ENCODE data around the gene PHLDB1.

The PHLDB1 gene

GRCh38 chr11:118641397-118642019, 34.1 kb downstream of the PHLDB1 start:
- no peak for DNase-seq

- DNase-seq, result no peak
These were observed 36.0 kb downstream of the PHLDB1 start for GRCh38 chr11:118643142-118643994.

GRCh38 chr11:118643995-118644345, 36.6 kb downstream of the PHLDB1 start:
- DNase-seq, result no peak

GRCh38 chr11:118644496-118644895, 37.1 kb downstream of the PHLDB1 start:
- no peak for DNase-seq

GRCh38 chr11:118645066-118645715, 37.8 kb downstream of the PHLDB1 start:
- DNase-seq, result no peak

GRCh38 chr11:118646393-118646792, 39.0 kb downstream of the PHLDB1 start:
- DNase-seq, result no peak

- DNase-seq, result no peak
These were observed 40.9 kb downstream of the PHLDB1 start for GRCh38 chr11:118648291-118648690.

GRCh38 chr11:118649941-118650340, 42.5 kb downstream of the PHLDB1 start:
- DNase-seq, result no peak

GRCh38 chr11:118650366-118650765, 43.0 kb downstream of the PHLDB1 start:
- DNase-seq, result no peak

GRCh38 chr11:118651820-118652219, 44.4 kb downstream of the PHLDB1 start:
- DNase-seq, result no peak

- DNase-seq, result no peak
These were observed 45.3 kb downstream of the PHLDB1 start for GRCh38 chr11:118652681-118653181.

- DNase-seq, result no peak
These were observed 46.4 kb downstream of the PHLDB1 start for GRCh38 chr11:118653684-118654390.

- no peak for DNase-seq
These were observed 48.2 kb downstream of the PHLDB1 start for GRCh38 chr11:118655486-118656190.

- DNase-seq, result no peak
These were observed 49.2 kb downstream of the PHLDB1 start for GRCh38 chr11:118656563-118657165.

- DNase-seq, result no peak
These were observed 49.8 kb downstream of the PHLDB1 start for GRCh38 chr11:118657238-118657637.

- DNase-seq, result no peak
These were observed 50.5 kb downstream of the PHLDB1 start for GRCh38 chr11:118657709-118658428.

- DNase-seq, result no peak
These were observed 51.3 kb downstream of the PHLDB1 start for GRCh38 chr11:118658429-118659313.

GRCh38 chr11:118659314-118659952, 52.0 kb downstream of the PHLDB1 start:
- peak; percentile 72 for DNase-seq

- DNase-seq, result no peak
These were observed 52.7 kb downstream of the PHLDB1 start for GRCh38 chr11:118659953-118660680.

Measured in inflammatory macrophage treated with lipopolysaccharide for 4 hours (primary cell).